Measurements from ENCODE around the gene ATP13A4. TPM values are rescaled to one million over a fixed set of nuclear protein-coding genes. Genes with fewer than 3 reads are reported as not detected.

Gene ATP13A4
- polyA plus RNA-seq, 1 donor from 2014 or later = 6.2 TPM

GRCh38 chr3:193400304-193400703 lies 154.4 kb downstream of the ATP13A4 start:
- H3K4me2 ChIP-seq (ENCODE audit: low read length) = no peak overlapping the region
- H3K27ac ChIP-seq (ENCODE audit: low read length) = no peak overlapping the region

GRCh38 chr3:193396451-193397244 lies 158.0 kb downstream of the ATP13A4 start:
- no peak overlapping the region for H2AFZ ChIP-seq (ENCODE audit: low read depth, low read length)
- H3K9ac ChIP-seq (ENCODE audit: low read length) = no peak overlapping the region
- no peak overlapping the region for H3K27ac ChIP-seq (ENCODE audit: low read length)
- no peak overlapping the region for H3K4me2 ChIP-seq (ENCODE audit: low read length)
- no peaks in the 10 kb centered on the region for H3K36me3 ChIP-seq (ENCODE audit: insufficient read depth, low read length)
- no peaks in the 10 kb centered on the region for H3K9me2 ChIP-seq (ENCODE audit: insufficient read depth, low read length)
- H3K27me3 ChIP-seq (ENCODE audit: insufficient read depth, low read depth, low read length) = no peaks in the 10 kb centered on the region
- H4K20me1 ChIP-seq (ENCODE audit: insufficient read depth) = no peaks in the 10 kb centered on the region
- H3F3A ChIP-seq (ENCODE audit: insufficient read depth, low read length, poor library complexity, severe bottlenecking) = no peaks in the 10 kb centered on the region
- no peaks in the 10 kb centered on the region for H3K9me3 ChIP-seq (ENCODE audit: low read length)
- no peaks in the 10 kb centered on the region for H3K79me2 ChIP-seq (replicated peaks; ENCODE audit: insufficient read depth, low read length)
- no peak overlapping the region for H3K4me3 ChIP-seq (ENCODE audit: low read length)
- TF ChIP-seq TAF1 (IDR thresholded peaks at IDR 0.05; ENCODE audit: low read depth) (no peak), REST (IDR thresholded peaks at IDR 0.05; ENCODE audit: borderline replicate concordance) (no peak), EZH2 (IDR thresholded peaks at IDR 0.05; ENCODE audit: borderline replicate concordance, insufficient read depth, low read length, poor library complexity, severe bottlenecking) (no peak), SMC3 (conservative IDR thresholded peaks at IDR 0.05; ENCODE audit: poor library complexity) (no peak)

More at GRCh38 chr3:193400304-193400703, 154.4 kb downstream of the ATP13A4 start:
- H3K79me2 ChIP-seq (replicated peaks; ENCODE audit: insufficient read depth, low read length) = no peaks in the 10 kb centered on the region
- no peak for TF ChIP-seq TAF1 (IDR thresholded peaks at IDR 0.05; ENCODE audit: low read depth)
- TF ChIP-seq POLR2AphosphoS5 (IDR thresholded peaks at IDR 0.05) = no peak
- TF ChIP-seq REST (IDR thresholded peaks at IDR 0.05; ENCODE audit: borderline replicate concordance) = no peak
- TF ChIP-seq CTCF (IDR thresholded peaks at IDR 0.05; ENCODE audit: poor library complexity, severe bottlenecking) = no peak
- no peak for TF ChIP-seq MXI1 (conservative IDR thresholded peaks at IDR 0.05; ENCODE audit: poor library complexity, severe bottlenecking)
- no peak for TF ChIP-seq SMC3 (conservative IDR thresholded peaks at IDR 0.05; ENCODE audit: poor library complexity)
- TF ChIP-seq RAD21 (conservative IDR thresholded peaks at IDR 0.05) = no peak
- TF ChIP-seq EZH2 (IDR thresholded peaks at IDR 0.05; ENCODE audit: borderline replicate concordance, insufficient read depth, low read length, poor library complexity, severe bottlenecking) = no peak
- no peak for TF ChIP-seq EP300 (conservative IDR thresholded peaks at IDR 0.05; ENCODE audit: poor library complexity, severe bottlenecking)
- no peaks in the 10 kb centered on the region for H3F3A ChIP-seq (ENCODE audit: insufficient read depth, low read length, poor library complexity, severe bottlenecking)
- no peaks in the 10 kb centered on the region for H3K36me3 ChIP-seq (ENCODE audit: insufficient read depth, low read length)
- H4K20me1 ChIP-seq (ENCODE audit: insufficient read depth) = no peaks in the 10 kb centered on the region
- H2AFZ ChIP-seq (ENCODE audit: low read depth, low read length) = no peak overlapping the region
- H3K9me3 ChIP-seq (ENCODE audit: low read length) = no peaks in the 10 kb centered on the region
- H3K9ac ChIP-seq (ENCODE audit: low read length) = no peak overlapping the region
- no peak overlapping the region for H3K4me3 ChIP-seq (ENCODE audit: low read length)
- H3K27me3 ChIP-seq (ENCODE audit: insufficient read depth, low read depth, low read length) = no peaks in the 10 kb centered on the region
- no peaks in the 10 kb centered on the region for H3K9me2 ChIP-seq (ENCODE audit: insufficient read depth, low read length)
